Neural progenitor cell (in vitro differentiated cells): ENCODE data around the gene PRKCSH.

Experiments used
- EZH2 ChIP-seq: fragments of 200-600 bp; sonication (generic); IDR thresholded peaks from 2 replicates; pipeline ENCODE4 v1.6.1; 2017; ENCODE audit warnings: antibody characterized with exemption, mild to moderate bottlenecking, moderate library complexity
- TF ChIP-seq, protein P1 (sequence below): fragments of 200-600 bp; sonication (generic); IDR thresholded peaks from 2 replicates; pipeline ENCODE4 v1.5.1; 2017; ENCODE audit warnings: antibody characterized with exemption, mild to moderate bottlenecking

- TF ChIP-seq EZH2: no peak
- TF ChIP-seq, protein P1, sequence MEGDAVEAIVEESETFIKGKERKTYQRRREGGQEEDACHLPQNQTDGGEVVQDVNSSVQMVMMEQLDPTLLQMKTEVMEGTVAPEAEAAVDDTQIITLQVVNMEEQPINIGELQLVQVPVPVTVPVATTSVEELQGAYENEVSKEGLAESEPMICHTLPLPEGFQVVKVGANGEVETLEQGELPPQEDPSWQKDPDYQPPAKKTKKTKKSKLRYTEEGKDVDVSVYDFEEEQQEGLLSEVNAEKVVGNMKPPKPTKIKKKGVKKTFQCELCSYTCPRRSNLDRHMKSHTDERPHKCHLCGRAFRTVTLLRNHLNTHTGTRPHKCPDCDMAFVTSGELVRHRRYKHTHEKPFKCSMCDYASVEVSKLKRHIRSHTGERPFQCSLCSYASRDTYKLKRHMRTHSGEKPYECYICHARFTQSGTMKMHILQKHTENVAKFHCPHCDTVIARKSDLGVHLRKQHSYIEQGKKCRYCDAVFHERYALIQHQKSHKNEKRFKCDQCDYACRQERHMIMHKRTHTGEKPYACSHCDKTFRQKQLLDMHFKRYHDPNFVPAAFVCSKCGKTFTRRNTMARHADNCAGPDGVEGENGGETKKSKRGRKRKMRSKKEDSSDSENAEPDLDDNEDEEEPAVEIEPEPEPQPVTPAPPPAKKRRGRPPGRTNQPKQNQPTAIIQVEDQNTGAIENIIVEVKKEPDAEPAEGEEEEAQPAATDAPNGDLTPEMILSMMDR: no peak
Measured at GRCh38 chr19:11499220-11499726, 63.8 kb downstream of the PRKCSH start.
